Fibroblast of mammary gland (primary cell): ENCODE measurements around the gene NCAM1.
"Not testable (repeated sequence)": the region's sequence is repeated elsewhere in the genome, so short reads cannot be mapped to it uniquely, and the experiment has no call there.

ENCODE experiments used
- DNase-seq: peaks from one replicate; pipeline ENCODE4 v3.0.0-alpha.2; 2010; ENCODE audit warnings: low read depth
- H3K4me3 ChIP-seq: 2 replicates; pipeline ENCODE4 v1.5.1; 2011; ENCODE audit warnings: low read depth, mild to moderate bottlenecking, low read length, moderate library complexity; ENCODE audit not compliant: control insufficient read depth
- CTCF ChIP-seq: conservative IDR thresholded peaks from 2 replicates; pipeline ENCODE4 v1.5.1; 2011; ENCODE audit warnings: low read depth, low read length, inconsistent platforms; ENCODE audit not compliant: control insufficient read depth, insufficient read depth

NCAM1 gene

GRCh38 chr11:113288286-113288863 is 327.2 kb downstream of the NCAM1 start:
- H3K4me3 ChIP-seq = no peak overlapping the region
- TF ChIP-seq CTCF = no peak
- DNase-seq = no peak

GRCh38 chr11:113289431-113290187 is 328.4 kb downstream of the NCAM1 start:
- no peak overlapping the region for H3K4me3 ChIP-seq
- peak; percentile 35 for DNase-seq
- TF ChIP-seq CTCF = peak; percentile 88

GRCh38 chr11:113293936-113294335 is 332.7 kb downstream of the NCAM1 start:
- no peak for TF ChIP-seq CTCF
- H3K4me3 ChIP-seq = no peak overlapping the region

GRCh38 chr11:113295993-113296392 is 334.8 kb downstream of the NCAM1 start:
- no peak overlapping the region for H3K4me3 ChIP-seq
- no peak for DNase-seq
- no peak for TF ChIP-seq CTCF

More at GRCh38 chr11:113293936-113294335, 332.7 kb downstream of the NCAM1 start:
- no peak for DNase-seq

- no peak overlapping the region for H3K4me3 ChIP-seq
- DNase-seq = no peak
- no peak for TF ChIP-seq CTCF
These were observed 335.4 kb downstream of the NCAM1 start for GRCh38 chr11:113296447-113297205.

GRCh38 chr11:113298496-113298895 is 337.3 kb downstream of the NCAM1 start:
- H3K4me3 ChIP-seq, DNase-seq: not testable (repeated sequence)

GRCh38 chr11:113304916-113305315 is 343.7 kb downstream of the NCAM1 start:
- no peak for TF ChIP-seq CTCF
- no peak for DNase-seq
- no peak overlapping the region for H3K4me3 ChIP-seq
